Cerebellar cortex (tissue), 1 donor: ENCODE measurements around the gene RNF175.

ENCODE experiments used
- DNase-seq: peaks from one replicate; pipeline ENCODE4 v3.0.0-alpha.2; 2015; ENCODE audit warnings: low spot score

RNF175 gene

GRCh38 chr4:153759407-153760316, at the start of gene RNF175:
TSS of gene RNF175 (minus strand) at chr4:153760024. CDS start at chr4:153759862, 162 bp downstream.
- DNase-seq = peak; percentile 57

- no peak for DNase-seq
Measured at GRCh38 chr4:153809307-153809706, 49.5 kb upstream of the RNF175 start.

- no peak for DNase-seq
Measured at GRCh38 chr4:153808175-153808574, 48.4 kb upstream of the RNF175 start.

- DNase-seq = no peak
Measured at GRCh38 chr4:153806073-153806472, 46.2 kb upstream of the RNF175 start.

GRCh38 chr4:153804722-153805121, 44.9 kb upstream of the RNF175 start:
- DNase-seq = no peak

GRCh38 chr4:153799694-153800074, 39.9 kb upstream of the RNF175 start:
- no peak for DNase-seq

- DNase-seq = no peak
Measured at GRCh38 chr4:153798901-153799693, 39.3 kb upstream of the RNF175 start.

- DNase-seq = no peak
Measured at GRCh38 chr4:153798420-153798819, 38.6 kb upstream of the RNF175 start.

- DNase-seq = no peak
Measured at GRCh38 chr4:153794006-153794405, 34.2 kb upstream of the RNF175 start.

GRCh38 chr4:153792618-153793247, 32.9 kb upstream of the RNF175 start:
- no peak for DNase-seq

GRCh38 chr4:153791746-153792617, 32.2 kb upstream of the RNF175 start:
- peak; percentile 7 for DNase-seq

- no peak for DNase-seq
Measured at GRCh38 chr4:153790962-153791551, 31.2 kb upstream of the RNF175 start.

- DNase-seq = no peak
Measured at GRCh38 chr4:153790500-153790865, 30.7 kb upstream of the RNF175 start.

GRCh38 chr4:153789741-153790499, 30.1 kb upstream of the RNF175 start:
- no peak for DNase-seq

GRCh38 chr4:153788413-153789276, 28.8 kb upstream of the RNF175 start, which contains the start of gene SFRP2:
TSS of gene SFRP2 (minus strand) at chr4:153789083. CDS start at chr4:153788835, 248 bp downstream.
- DNase-seq = no peak

- DNase-seq = no peak
Measured at GRCh38 chr4:153788051-153788412, 28.2 kb upstream of the RNF175 start.

- DNase-seq = no peak
Measured at GRCh38 chr4:153787575-153787974, 27.8 kb upstream of the RNF175 start.

- no peak for DNase-seq
Measured at GRCh38 chr4:153787061-153787560, 27.3 kb upstream of the RNF175 start.
